ENCODE results near the gene C19orf81.

Gene C19orf81

DNA sequence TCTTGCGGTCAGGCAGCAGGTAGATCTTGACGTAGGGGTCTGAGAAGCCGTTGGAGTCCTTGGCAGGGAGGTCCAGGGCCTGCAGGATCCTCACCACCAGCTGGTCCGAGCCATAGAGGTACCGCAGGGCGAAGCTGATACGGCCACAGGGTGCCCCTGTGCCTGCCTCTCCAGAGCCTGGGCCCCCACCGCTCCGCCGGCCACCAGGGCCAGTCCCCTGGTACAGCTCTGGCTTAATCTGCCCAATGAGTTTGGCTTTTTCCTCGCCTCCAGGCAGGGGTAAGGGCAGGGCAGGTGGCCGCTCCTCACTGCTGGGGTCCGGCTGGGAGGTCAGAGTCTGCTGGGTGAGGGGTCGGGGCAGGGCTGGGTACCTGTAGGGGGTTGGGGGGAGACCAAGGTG lies 19.4 kb upstream of the C19orf81 start:
- DNase-seq = no peak

DNA sequence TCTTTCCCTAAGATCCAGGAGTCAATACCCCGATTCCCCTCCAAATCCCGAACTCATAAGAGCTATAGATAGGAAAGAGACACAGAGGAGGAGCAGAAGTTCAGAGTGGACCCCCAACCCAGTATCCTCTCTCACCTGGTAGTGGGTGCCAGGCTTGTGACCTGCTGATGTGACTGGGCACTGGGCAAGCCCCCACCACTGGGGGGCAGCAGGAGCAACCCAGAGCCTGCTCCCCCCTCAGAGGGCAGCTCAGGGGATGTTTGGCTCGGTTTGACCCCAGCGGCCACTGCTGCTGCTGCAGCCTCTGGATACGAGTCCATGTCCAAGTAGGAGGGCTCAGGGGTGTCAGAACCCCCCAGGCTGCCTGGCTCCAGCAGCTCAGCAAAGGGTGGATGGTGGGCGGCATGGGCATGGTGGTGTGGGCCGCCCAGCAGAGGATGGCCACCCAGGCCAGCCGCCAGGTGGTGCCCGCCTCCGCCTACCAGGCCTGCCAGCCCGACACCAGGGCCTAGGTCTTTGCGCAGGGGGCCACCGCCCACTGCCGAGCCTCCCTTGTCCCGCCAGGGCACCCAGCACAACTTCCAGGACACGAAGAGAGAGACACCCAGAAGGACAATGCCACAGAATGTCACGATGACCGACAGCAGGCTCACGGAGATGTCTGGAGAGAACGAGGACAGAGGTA lies 17.0 kb upstream of the C19orf81 start:
- DNase-seq = no peak

DNA sequence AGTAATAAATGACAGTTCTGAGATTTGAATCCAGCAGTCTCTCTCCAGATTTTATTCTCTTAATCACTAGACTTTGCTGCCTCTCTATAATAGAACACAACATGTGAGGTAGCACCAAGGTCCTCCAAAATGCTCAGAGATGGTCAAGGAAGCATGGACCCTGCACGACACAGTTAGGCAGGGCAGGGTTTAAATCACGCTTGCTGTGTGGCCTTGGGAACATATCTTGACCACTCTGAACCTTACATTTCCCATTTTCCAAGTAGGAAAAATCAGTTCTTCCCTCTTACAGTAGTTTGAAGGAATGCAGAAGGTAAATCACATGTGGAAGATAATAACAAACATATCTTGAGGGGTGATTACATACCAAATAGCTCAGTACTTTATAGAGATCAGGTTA lies 15.9 kb upstream of the C19orf81 start:
- no peak for DNase-seq

DNA sequence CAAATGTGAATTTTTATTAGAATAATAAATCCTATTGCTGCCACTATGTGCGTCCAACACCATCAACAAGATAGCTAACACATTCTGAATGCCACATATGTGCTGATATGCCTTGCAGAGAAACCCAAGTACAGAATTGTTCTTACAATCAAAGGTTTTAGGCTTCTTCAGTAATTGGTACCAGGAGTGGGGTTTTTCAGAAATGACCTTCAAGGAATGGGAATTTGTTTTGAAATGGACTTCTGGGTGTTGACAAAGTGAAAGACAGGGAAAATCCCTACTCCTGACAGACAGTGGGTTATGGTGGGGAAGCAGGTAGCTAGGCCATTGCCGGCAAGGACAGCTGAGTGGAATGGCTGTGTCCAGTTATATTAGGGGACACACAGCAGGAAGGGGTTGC lies 15.3 kb upstream of the C19orf81 start:
- DNase-seq = no peak

DNA sequence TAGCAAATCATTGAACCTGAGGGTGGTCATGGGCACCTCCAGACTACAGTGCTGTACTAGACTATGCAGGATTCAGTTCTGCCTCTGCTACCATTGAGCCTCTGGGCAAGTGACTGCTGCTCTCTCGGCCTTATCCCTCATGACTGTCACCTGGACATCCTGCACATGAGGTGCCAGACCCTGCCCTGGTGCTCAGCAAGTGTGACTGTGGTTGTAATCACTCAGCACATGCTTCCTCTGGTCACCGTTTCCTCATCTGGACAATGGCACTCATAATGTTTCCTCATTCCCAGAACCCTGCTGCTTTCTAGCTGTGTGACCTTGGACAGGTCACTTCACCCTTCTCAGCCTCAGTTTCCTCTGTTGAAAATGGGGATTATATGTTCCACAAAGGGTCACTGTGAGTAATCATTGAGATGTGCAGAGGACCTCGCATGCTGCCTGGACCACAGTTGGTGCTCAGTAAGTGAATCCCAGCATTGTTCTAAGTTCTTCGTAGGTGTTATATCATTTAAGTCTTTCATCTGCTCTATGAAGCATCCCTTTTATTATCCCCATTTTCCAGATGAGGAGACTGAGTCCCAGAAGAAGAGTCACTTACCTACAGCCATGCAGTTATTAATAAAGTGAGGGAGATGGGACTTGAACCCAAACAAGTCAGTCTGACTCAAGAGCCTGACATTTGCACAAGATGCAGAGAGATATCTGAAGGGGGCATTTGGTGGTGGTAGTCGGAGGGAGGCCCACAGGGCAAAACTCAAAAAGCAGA lies 12.7 kb upstream of the C19orf81 start:
- DNase-seq = no peak

DNA sequence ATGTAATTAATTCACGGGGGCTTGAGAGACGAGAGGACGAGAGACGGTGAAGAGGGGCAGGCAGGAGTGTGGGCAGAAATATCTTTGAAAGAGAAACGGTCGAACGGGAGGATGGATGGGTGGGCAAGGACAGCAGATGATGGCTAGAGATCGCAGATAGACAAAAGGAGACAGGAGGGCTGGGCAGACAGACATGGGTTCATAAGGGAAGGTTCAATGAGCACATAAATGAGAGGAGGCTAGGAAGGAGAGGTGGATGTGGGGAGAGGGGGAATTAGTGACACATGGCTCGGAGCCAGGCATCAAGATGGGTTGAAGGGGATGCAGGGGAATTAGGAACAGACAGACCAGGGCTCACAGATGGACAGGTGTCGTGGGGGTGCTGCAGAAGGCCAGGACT lies 10.6 kb upstream of the C19orf81 start:
- no peak for DNase-seq

GRCh38 chr19:50639121-50640112 lies 9.8 kb upstream of the C19orf81 start, which contains the start of gene SYT3:
Gene SYT3, minus strand, starts transcription at chr19:50639881. Its CDS starts 2,470 bp downstream, at chr19:50637411.
- peak; percentile 22 for DNase-seq

- DNase-seq = no peak
Measured at GRCh38 chr19:50640368-50640767, 8.9 kb upstream of the C19orf81 start.

DNA sequence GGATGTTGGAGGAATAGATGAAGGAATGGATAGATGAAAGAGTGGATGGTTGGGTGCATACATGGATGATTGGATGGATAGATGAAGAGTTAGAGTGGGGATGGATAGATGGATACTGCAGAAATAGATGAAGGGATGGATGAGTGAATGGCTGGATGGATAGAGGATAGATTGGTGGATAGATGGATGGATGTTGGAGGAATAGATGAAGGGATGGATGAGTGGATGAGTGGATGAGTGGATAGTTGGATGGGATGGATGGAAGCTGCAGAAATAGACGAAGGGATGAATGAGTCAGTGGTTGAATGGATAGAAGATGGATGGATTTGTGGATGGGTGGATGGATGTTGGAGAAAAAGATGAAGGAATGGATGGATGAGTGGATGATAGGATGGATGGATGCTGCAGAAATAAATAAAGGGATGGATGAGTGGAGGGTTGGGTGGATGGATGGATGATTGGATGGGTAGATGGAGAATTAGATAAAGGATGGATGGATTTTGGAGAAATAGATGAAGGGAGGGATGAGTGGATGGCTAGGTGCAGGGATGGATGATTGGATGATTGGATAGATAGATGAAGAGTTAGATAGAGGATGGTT lies 4.8 kb upstream of the C19orf81 start:
- DNase-seq = no peak

GRCh38 chr19:50645107-50645506 lies 4.1 kb upstream of the C19orf81 start:
- DNase-seq = no peak

GRCh38 chr19:50646074-50646807 lies 3.0 kb upstream of the C19orf81 start:
- peak; percentile 45 for DNase-seq

- DNase-seq = no peak
Measured at GRCh38 chr19:50647879-50648615, 1.2 kb upstream of the C19orf81 start.

GRCh38 chr19:50648659-50649058 lies 586 bp upstream of the C19orf81 start:
- DNase-seq = no peak

DNA sequence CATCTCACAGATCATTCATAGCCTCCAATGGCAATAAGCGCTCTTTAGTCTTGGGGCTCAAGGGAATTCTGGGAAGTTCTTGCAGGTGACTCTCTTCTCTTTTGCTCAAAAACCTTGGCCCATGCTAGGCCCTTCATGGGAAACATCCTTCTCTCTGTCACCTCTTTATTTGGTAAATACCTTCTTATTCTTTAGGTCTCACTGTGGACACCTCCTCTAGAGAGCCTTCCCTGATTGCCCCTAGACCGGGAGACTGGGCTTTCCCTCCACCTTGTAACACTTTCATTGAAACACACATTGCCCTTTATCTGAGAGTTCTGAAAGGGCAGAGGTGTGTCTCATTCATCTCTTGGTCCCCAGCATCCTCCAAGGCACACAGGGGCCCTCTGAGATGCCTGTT lies 1.9 kb downstream of the C19orf81 start:
- no peak for DNase-seq

DNA sequence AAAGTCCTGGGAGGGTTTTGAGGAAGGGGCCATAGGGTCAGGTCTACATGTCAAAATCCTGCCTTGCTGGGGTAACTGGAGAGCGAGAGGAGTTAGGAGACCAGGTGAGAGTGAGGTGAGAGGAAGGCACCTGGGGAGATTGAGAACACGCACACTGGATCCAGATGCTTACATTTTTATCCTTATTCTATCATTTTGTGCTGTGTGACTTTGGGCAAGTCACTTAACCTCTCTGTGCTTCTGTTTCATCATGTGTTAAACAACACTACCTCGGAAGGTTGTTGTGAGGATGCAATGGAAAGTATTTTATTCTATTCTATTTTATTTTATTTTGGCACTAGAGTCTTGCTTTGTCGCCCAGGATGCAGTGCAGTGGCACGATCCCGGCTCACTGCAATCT lies 3.5 kb downstream of the C19orf81 start:
- DNase-seq = no peak

GRCh38 chr19:50654882-50655281 lies 5.6 kb downstream of the C19orf81 start:
- peak; percentile 22 for DNase-seq

DNA sequence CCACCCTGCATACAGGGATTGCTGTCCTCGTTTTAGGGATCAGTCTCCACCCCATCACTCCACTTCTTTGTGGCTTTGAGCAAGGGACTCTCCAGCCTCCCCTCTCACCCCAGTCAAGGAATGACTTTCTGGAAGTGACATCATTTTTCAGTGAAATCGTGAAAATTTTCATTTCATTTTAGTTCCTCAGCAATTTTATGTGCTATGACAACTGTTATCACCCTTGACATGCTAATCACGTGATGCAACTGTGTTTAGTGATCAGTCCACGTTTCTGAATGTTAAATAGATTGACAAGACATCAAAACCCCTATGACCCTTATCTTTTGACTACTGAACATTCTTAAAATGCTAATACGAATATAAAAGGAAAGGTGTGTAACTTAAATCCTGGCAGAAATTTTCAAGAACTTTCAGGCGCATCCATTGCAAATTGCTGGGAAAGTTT lies 8.0 kb downstream of the C19orf81 start:
- DNase-seq = peak; percentile 67

DNA sequence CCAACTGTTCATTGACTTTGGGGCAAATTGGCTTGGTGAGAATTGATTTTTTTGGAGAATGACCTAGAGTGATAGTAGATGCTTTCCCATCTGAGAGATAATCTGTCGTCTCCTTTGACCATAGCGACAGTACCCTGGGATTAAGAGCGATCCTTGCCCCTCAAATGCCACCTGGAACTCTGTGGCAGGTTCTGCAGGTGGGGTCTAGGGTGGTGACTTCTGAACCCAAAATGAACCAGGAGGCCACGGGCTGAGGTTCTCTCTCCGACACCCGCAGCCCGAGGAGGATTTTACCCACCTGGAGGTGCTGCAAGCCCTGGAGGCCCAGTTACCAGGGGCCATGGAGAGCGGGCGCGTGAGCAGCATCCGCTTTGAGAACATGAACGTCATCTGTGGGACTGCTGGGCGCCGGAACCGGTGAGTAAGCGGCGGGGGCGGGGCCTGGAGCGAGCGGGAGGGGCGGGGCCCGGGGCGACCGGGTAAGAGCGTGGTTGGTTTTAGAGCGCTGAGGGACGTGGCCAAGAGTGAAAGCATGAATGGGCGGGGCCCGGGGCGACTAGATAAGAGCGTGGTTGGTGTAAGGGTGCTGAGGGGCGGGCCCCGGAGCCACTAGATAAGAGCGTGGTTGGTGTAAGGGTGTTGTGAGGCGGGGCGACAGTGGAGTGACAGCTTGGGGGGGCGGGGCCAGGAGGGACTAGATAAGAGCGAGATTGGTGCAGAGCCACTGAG lies 8.6 kb downstream of the C19orf81 start:
- peak; percentile 100 for DNase-seq

GRCh38 chr19:50658441-50659317 lies 9.4 kb downstream of the C19orf81 start:
- peak; percentile 69 for DNase-seq
